ENCODE measurements around the gene ZNHIT1.

The ZNHIT1 gene

GRCh38 chr7:101217388-101218235 lies at the start of gene ZNHIT1, which contains the start of gene PLOD3:
Gene ZNHIT1 (plus strand): TSS chr7:101218165. CDS start chr7:101218196, 31 bp downstream.
Gene PLOD3 (minus strand): TSS chr7:101217581. CDS start chr7:101217274, 307 bp downstream.
- TF ChIP-seq CTCF (IDR thresholded peaks at IDR 0.05) (peak; percentile 33; the same call in 1 of the 2 replicates), ZFX (IDR thresholded peaks at IDR 0.05; ENCODE audit: borderline replicate concordance) (no peak)
- H3K27ac ChIP-seq: peak within 1 kb of the TSS; percentile 94

GRCh38 chr7:101168412-101169049 lies 49.4 kb upstream of the ZNHIT1 start:
- TF ChIP-seq ZFX (IDR thresholded peaks at IDR 0.05; ENCODE audit: borderline replicate concordance) (no peak), CTCF (IDR thresholded peaks at IDR 0.05) (no peak)
- H3K27ac ChIP-seq: peak overlapping the region; percentile 100

GRCh38 chr7:101169110-101169837 lies 48.7 kb upstream of the ZNHIT1 start:
- peak overlapping the region; percentile 38 for H3K27ac ChIP-seq
- no peak for TF ChIP-seq ZFX (IDR thresholded peaks at IDR 0.05; ENCODE audit: borderline replicate concordance)
- no peak for TF ChIP-seq CTCF (IDR thresholded peaks at IDR 0.05)

- TF ChIP-seq CTCF (IDR thresholded peaks at IDR 0.05): peak; percentile 100
- TF ChIP-seq ZFX (IDR thresholded peaks at IDR 0.05; ENCODE audit: borderline replicate concordance): no peak
- peak overlapping the region; percentile 38 for H3K27ac ChIP-seq
Measured at GRCh38 chr7:101169838-101170551, 48.0 kb upstream of the ZNHIT1 start.

GRCh38 chr7:101170617-101171441 lies 47.1 kb upstream of the ZNHIT1 start:
- TF ChIP-seq ZFX (IDR thresholded peaks at IDR 0.05; ENCODE audit: borderline replicate concordance) (no peak), CTCF (IDR thresholded peaks at IDR 0.05) (no peak)
- H3K27ac ChIP-seq: 0 out of 2 replicates have a peak overlapping the region, but pooled peaks have one; percentile 8

GRCh38 chr7:101171442-101171837 lies 46.5 kb upstream of the ZNHIT1 start:
- 0 out of 2 replicates have a peak overlapping the region, but pooled peaks have one; percentile 8 for H3K27ac ChIP-seq
- no peak for TF ChIP-seq ZFX (IDR thresholded peaks at IDR 0.05; ENCODE audit: borderline replicate concordance)
- TF ChIP-seq CTCF (IDR thresholded peaks at IDR 0.05): no peak
